Subcutaneous abdominal adipose tissue (tissue), 5 donors: ENCODE results near the gene CDK6.

Experiments
- H3K27ac ChIP-seq: one replicate; pipeline ENCODE4 v1.7.0; 2013; ENCODE audit warnings: low read depth, mild to moderate bottlenecking, inconsistent platforms, low read length, moderate library complexity
- H3K27me3 ChIP-seq, 5 donors: one replicate each; pipeline ENCODE4 v1.7.0; 2013; ENCODE audit warnings: low read length in 5 of 5, inconsistent platforms in 1 of 5; ENCODE audit not compliant: control insufficient read depth in 5 of 5, insufficient read depth in 4 of 5
- H3K36me3 ChIP-seq, 5 donors: one replicate each; pipeline ENCODE4 v1.7.0; 2013; ENCODE audit warnings: low read length in 5 of 5; ENCODE audit not compliant: control insufficient read depth in 5 of 5, insufficient read depth in 5 of 5
- H3K4me1 ChIP-seq, 5 donors: one replicate each; pipeline ENCODE4 v1.7.0; 2013; ENCODE audit warnings: low read length in 5 of 5, mild to moderate bottlenecking in 3 of 5, moderate library complexity in 1 of 5; ENCODE audit not compliant: control insufficient read depth in 5 of 5, insufficient read depth in 5 of 5
- H3K4me3 ChIP-seq, 5 donors: one replicate each; pipeline ENCODE4 v1.7.0; 2013; ENCODE audit warnings: low read length in 5 of 5, low read depth in 1 of 5
- H3K9ac ChIP-seq, 5 donors: one replicate each; pipeline ENCODE4 v1.7.0; 2013; ENCODE audit warnings: low read length in 5 of 5, mild to moderate bottlenecking in 4 of 5, moderate library complexity in 3 of 5
- H3K9me3 ChIP-seq, 5 donors: one replicate each; pipeline ENCODE4 v1.7.0; 2013; ENCODE audit warnings: low read length in 5 of 5; ENCODE audit not compliant: control insufficient read depth in 5 of 5
- donor health status: healthy.
- donor health status: healthy.
- donor health status: healthy.
- donor health status: healthy.
- donor health status: healthy.

The CDK6 gene

GRCh38 chr7:92848851-92849250 lies 12.5 kb upstream of the CDK6 start:
- Histone ChIP-seq H3K36me3 (no peaks in the 10 kb centered on the region), H3K9me3 (no peaks in the 10 kb centered on the region), H3K4me3 (no peak overlapping the region), H3K27me3 (peaks cover 0 to 3% (median 0%) of the 10 kb centered on the region in 5 donors), H3K27ac (no peak overlapping the region), H3K9ac (no peak overlapping the region), H3K4me1 (no peaks in the 10 kb centered on the region)

GRCh38 chr7:92848441-92848840 lies 12.1 kb upstream of the CDK6 start:
- H3K4me3 ChIP-seq: no peak overlapping the region
- no peaks in the 10 kb centered on the region for H3K4me1 ChIP-seq
- no peak overlapping the region for H3K27ac ChIP-seq
- peaks cover 0 to 3% (median 0%) of the 10 kb centered on the region in 5 donors for H3K27me3 ChIP-seq
- no peak overlapping the region for H3K9ac ChIP-seq
- no peaks in the 10 kb centered on the region for H3K9me3 ChIP-seq
- no peaks in the 10 kb centered on the region for H3K36me3 ChIP-seq

GRCh38 chr7:92847305-92847704 lies 10.9 kb upstream of the CDK6 start:
- no peak overlapping the region for H3K27ac ChIP-seq
- no peaks in the 10 kb centered on the region for H3K4me1 ChIP-seq
- H3K9ac ChIP-seq: no peak overlapping the region
- H3K4me3 ChIP-seq: no peak overlapping the region
- H3K9me3 ChIP-seq: no peaks in the 10 kb centered on the region
- no peaks in the 10 kb centered on the region for H3K36me3 ChIP-seq
- peaks cover 0 to 3% (median 0%) of the 10 kb centered on the region in 5 donors for H3K27me3 ChIP-seq

GRCh38 chr7:92845736-92846135 lies 9.4 kb upstream of the CDK6 start:
- Histone ChIP-seq H3K9me3 (no peaks in the 10 kb centered on the region), H3K4me1 (no peaks in the 10 kb centered on the region), H3K36me3 (no peaks in the 10 kb centered on the region), H3K27me3 (no peaks in the 10 kb centered on the region), H3K9ac (no peak overlapping the region), H3K27ac (no peak overlapping the region), H3K4me3 (no peak overlapping the region)

- no peak overlapping the region for H3K9ac ChIP-seq
- no peak overlapping the region for H3K27ac ChIP-seq
- no peaks in the 10 kb centered on the region for H3K36me3 ChIP-seq
Measured at GRCh38 chr7:92843781-92844180, 7.4 kb upstream of the CDK6 start.

GRCh38 chr7:92843034-92843760 lies 6.8 kb upstream of the CDK6 start:
- H3K36me3 ChIP-seq: no peaks in the 10 kb centered on the region
- no peak overlapping the region for H3K27ac ChIP-seq
- H3K9ac ChIP-seq: no peak overlapping the region
- H3K4me1 ChIP-seq: no peaks in the 10 kb centered on the region
- no peaks in the 10 kb centered on the region for H3K27me3 ChIP-seq
- no peaks in the 10 kb centered on the region for H3K9me3 ChIP-seq
- H3K4me3 ChIP-seq: no peak overlapping the region

More at GRCh38 chr7:92843781-92844180, 7.4 kb upstream of the CDK6 start:
- no peaks in the 10 kb centered on the region for H3K9me3 ChIP-seq
- H3K4me3 ChIP-seq: no peak overlapping the region
- no peaks in the 10 kb centered on the region for H3K27me3 ChIP-seq
- H3K4me1 ChIP-seq: no peaks in the 10 kb centered on the region

- Histone ChIP-seq H3K36me3 (no peaks in the 10 kb centered on the region), H3K27ac (no peak overlapping the region), H3K9me3 (no peaks in the 10 kb centered on the region), H3K4me3 (no peak overlapping the region), H3K27me3 (no peaks in the 10 kb centered on the region), H3K4me1 (peaks cover 0 to 5% (median 4%) of the 10 kb centered on the region in 5 donors), H3K9ac (no peak overlapping the region)
Measured at GRCh38 chr7:92841192-92841591, 4.8 kb upstream of the CDK6 start.

GRCh38 chr7:92840316-92840715 lies 3.9 kb upstream of the CDK6 start:
- Histone ChIP-seq H3K4me3 (no peak overlapping the region), H3K4me1 (peaks cover 0 to 12% (median 9%) of the 10 kb centered on the region in 5 donors), H3K9ac (no peak overlapping the region), H3K27ac (no peak overlapping the region), H3K9me3 (no peaks in the 10 kb centered on the region), H3K36me3 (no peaks in the 10 kb centered on the region), H3K27me3 (no peaks in the 10 kb centered on the region)

GRCh38 chr7:92839901-92840300 lies 3.5 kb upstream of the CDK6 start:
- Histone ChIP-seq H3K27me3 (no peaks in the 10 kb centered on the region), H3K9ac (no peak overlapping the region), H3K27ac (no peak overlapping the region), H3K36me3 (no peaks in the 10 kb centered on the region), H3K4me3 (no peak overlapping the region), H3K9me3 (no peaks in the 10 kb centered on the region), H3K4me1 (peaks cover 0 to 14% (median 10%) of the 10 kb centered on the region in 5 donors)

- Histone ChIP-seq H3K27me3 (no peaks in the 10 kb centered on the region), H3K9me3 (no peaks in the 10 kb centered on the region), H3K9ac (no peak overlapping the region), H3K4me1 (peaks cover 0 to 22% (median 10%) of the 10 kb centered on the region in 5 donors), H3K4me3 (no peak overlapping the region), H3K36me3 (no peaks in the 10 kb centered on the region), H3K27ac (no peak overlapping the region)
Measured at GRCh38 chr7:92838934-92839333, 2.6 kb upstream of the CDK6 start.
